KG1 (cell line): ENCODE data around the gene NT5E.

Source experiments
- DNase-seq: peaks from one replicate; lab custom pipeline; 2025; lab: John Stamatoyannopoulos, UW

NT5E gene

GRCh38 chr6:85421972-85422371 lies 27.9 kb upstream of the NT5E start:
- no peak for DNase-seq

- no peak for DNase-seq
Measured at GRCh38 chr6:85422996-85423395, 26.9 kb upstream of the NT5E start.

GRCh38 chr6:85424981-85425380 lies 24.9 kb upstream of the NT5E start:
- DNase-seq: no peak

- DNase-seq: no peak
Measured at GRCh38 chr6:85425997-85426396, 23.9 kb upstream of the NT5E start.

GRCh38 chr6:85428486-85428885 lies 21.4 kb upstream of the NT5E start:
- DNase-seq: no peak

- DNase-seq: no peak
Measured at GRCh38 chr6:85429346-85429745, 20.5 kb upstream of the NT5E start.

- no peak for DNase-seq
Measured at GRCh38 chr6:85431271-85431670, 18.6 kb upstream of the NT5E start.

GRCh38 chr6:85432554-85432953 lies 17.3 kb upstream of the NT5E start:
- DNase-seq: no peak

- no peak for DNase-seq
Measured at GRCh38 chr6:85435851-85436250, 14.0 kb upstream of the NT5E start.

- no peak for DNase-seq
Measured at GRCh38 chr6:85436411-85436810, 13.5 kb upstream of the NT5E start.

GRCh38 chr6:85436939-85437495 lies 12.9 kb upstream of the NT5E start:
- no peak for DNase-seq

GRCh38 chr6:85443349-85444117 lies 6.3 kb upstream of the NT5E start:
- DNase-seq: no peak

GRCh38 chr6:85449388-85449817 lies 480 bp upstream of the NT5E start:
- no peak for DNase-seq

- no peak for DNase-seq
Measured at GRCh38 chr6:85451565-85452306, 1.9 kb downstream of the NT5E start.

- no peak for DNase-seq
Measured at GRCh38 chr6:85452441-85452881, 2.6 kb downstream of the NT5E start.

- no peak for DNase-seq
Measured at GRCh38 chr6:85453052-85453451, 3.2 kb downstream of the NT5E start.

- DNase-seq: no peak
Measured at GRCh38 chr6:85453490-85453889, 3.6 kb downstream of the NT5E start.

- no peak for DNase-seq
Measured at GRCh38 chr6:85455471-85456026, 5.7 kb downstream of the NT5E start.

GRCh38 chr6:85456782-85457181 lies 6.9 kb downstream of the NT5E start:
- no peak for DNase-seq

GRCh38 chr6:85458184-85458583 lies 8.3 kb downstream of the NT5E start:
- no peak for DNase-seq

GRCh38 chr6:85458782-85459181 lies 8.9 kb downstream of the NT5E start:
- no peak for DNase-seq

GRCh38 chr6:85459224-85459901 lies 9.5 kb downstream of the NT5E start:
- DNase-seq: no peak
